ENCODE measurements around the gene RTN4.

DNA sequence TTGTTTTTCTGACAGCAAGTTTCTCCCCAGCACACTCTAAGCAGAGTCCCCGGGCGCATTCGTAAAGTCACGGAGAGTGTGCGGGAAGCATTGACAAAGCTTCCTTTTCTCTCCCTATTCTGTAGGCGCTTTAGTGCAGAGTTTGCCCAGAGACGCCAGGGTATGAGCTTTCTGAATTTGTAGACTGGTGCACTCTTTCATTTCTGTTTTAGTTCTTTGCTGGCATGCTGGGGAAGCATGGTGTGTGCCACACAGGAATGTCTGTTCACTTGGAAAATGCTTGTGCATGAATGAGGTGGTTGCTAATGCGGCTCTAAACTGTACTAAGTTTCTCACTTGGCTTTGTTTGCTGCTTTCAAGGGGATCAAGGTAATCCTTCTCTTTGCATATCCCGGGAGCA, 102.6 kb downstream of the RTN4 start:
- TF ChIP-seq RAD21 (IDR thresholded peaks at IDR 0.05; ENCODE audit: low read length) (no peak), CHD1 (IDR thresholded peaks at IDR 0.05; ENCODE audit: low read depth, low read length) (no peak), CEBPB (IDR thresholded peaks at IDR 0.05; ENCODE audit: low read depth, low read length) (no peak), RFX5 (IDR thresholded peaks at IDR 0.05; ENCODE audit: low read depth, low read length) (no peak), POLR2A (IDR thresholded peaks at IDR 0.05; ENCODE audit: low read depth, low read length) (no peak), RCOR1 (IDR thresholded peaks at IDR 0.05; ENCODE audit: insufficient replicate concordance, low read length) (no peak), MAZ (IDR thresholded peaks at IDR 0.05; ENCODE audit: borderline replicate concordance, low read depth, low read length) (no peak), MXI1 (IDR thresholded peaks at IDR 0.05; ENCODE audit: borderline replicate concordance, low read depth, low read length) (no peak), SMC3 (IDR thresholded peaks at IDR 0.05; ENCODE audit: low read depth, low read length) (no peak), FOS (IDR thresholded peaks at IDR 0.05; ENCODE audit: low read depth, low read length) (no peak)
- TF ChIP-seq, protein P1, sequence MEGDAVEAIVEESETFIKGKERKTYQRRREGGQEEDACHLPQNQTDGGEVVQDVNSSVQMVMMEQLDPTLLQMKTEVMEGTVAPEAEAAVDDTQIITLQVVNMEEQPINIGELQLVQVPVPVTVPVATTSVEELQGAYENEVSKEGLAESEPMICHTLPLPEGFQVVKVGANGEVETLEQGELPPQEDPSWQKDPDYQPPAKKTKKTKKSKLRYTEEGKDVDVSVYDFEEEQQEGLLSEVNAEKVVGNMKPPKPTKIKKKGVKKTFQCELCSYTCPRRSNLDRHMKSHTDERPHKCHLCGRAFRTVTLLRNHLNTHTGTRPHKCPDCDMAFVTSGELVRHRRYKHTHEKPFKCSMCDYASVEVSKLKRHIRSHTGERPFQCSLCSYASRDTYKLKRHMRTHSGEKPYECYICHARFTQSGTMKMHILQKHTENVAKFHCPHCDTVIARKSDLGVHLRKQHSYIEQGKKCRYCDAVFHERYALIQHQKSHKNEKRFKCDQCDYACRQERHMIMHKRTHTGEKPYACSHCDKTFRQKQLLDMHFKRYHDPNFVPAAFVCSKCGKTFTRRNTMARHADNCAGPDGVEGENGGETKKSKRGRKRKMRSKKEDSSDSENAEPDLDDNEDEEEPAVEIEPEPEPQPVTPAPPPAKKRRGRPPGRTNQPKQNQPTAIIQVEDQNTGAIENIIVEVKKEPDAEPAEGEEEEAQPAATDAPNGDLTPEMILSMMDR (conservative IDR thresholded peaks at IDR 0.05; ENCODE audit: low read depth, low read length): no peak
- TF ChIP-seq, protein P2, sequence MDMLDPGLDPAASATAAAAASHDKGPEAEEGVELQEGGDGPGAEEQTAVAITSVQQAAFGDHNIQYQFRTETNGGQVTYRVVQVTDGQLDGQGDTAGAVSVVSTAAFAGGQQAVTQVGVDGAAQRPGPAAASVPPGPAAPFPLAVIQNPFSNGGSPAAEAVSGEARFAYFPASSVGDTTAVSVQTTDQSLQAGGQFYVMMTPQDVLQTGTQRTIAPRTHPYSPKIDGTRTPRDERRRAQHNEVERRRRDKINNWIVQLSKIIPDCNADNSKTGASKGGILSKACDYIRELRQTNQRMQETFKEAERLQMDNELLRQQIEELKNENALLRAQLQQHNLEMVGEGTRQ (IDR thresholded peaks at IDR 0.05; ENCODE audit: low read depth, low read length): no peak
- TF ChIP-seq, protein P3, sequence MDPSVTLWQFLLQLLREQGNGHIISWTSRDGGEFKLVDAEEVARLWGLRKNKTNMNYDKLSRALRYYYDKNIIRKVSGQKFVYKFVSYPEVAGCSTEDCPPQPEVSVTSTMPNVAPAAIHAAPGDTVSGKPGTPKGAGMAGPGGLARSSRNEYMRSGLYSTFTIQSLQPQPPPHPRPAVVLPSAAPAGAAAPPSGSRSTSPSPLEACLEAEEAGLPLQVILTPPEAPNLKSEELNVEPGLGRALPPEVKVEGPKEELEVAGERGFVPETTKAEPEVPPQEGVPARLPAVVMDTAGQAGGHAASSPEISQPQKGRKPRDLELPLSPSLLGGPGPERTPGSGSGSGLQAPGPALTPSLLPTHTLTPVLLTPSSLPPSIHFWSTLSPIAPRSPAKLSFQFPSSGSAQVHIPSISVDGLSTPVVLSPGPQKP (IDR thresholded peaks at IDR 0.05; ENCODE audit: borderline replicate concordance, low read depth, low read length): no peak
